ENCODE results near the gene SNX25. TPM values are rescaled to one million over a fixed set of nuclear protein-coding genes. Genes with fewer than 3 reads are reported as not detected.

Gene SNX25
- total and polyA plus RNA-seq, 2 of the 13 experiments (the other 11 are each of a cell fraction or from before 2014, with no cell fraction given): 23.4 to 23.5 TPM

GRCh38 chr4:185203486-185204237, 5.7 kb upstream of the SNX25 start, which contains the start of gene CFAP97 (continued):
- no peak for TF ChIP-seq HNF1A (IDR thresholded peaks at IDR 0.05; ENCODE audit: low read depth)
- no peak for TF ChIP-seq HNF1A (CRISPR knock-in tag; IDR thresholded peaks at IDR 0.05; ENCODE audit: borderline replicate concordance)
- TF ChIP-seq ZSCAN29 (CRISPR knock-in tag; conservative IDR thresholded peaks at IDR 0.05): no peak
- no peak for TF ChIP-seq MBNL3 (CRISPR knock-in tag; conservative IDR thresholded peaks at IDR 0.05)
- no peak for TF ChIP-seq PHB2 (IDR thresholded peaks at IDR 0.05; ENCODE audit: partially characterized antibody)
- no peak for TF ChIP-seq NFIB (CRISPR knock-in tag; IDR thresholded peaks at IDR 0.05; ENCODE audit: borderline replicate concordance)
- TF ChIP-seq ZNF547 (CRISPR knock-in tag; IDR thresholded peaks at IDR 0.05): 0 out of 2 replicates have a peak, but pooled peaks have one; percentile 76
- no peak; the same call in 1 of the 2 replicates for TF ChIP-seq HES4 (CRISPR knock-in tag; IDR thresholded peaks at IDR 0.05; ENCODE audit: borderline replicate concordance)
- TF ChIP-seq ZNF792 (CRISPR knock-in tag; IDR thresholded peaks at IDR 0.05): no peak; the same call in 1 of the 2 replicates
- TF ChIP-seq RFXAP (CRISPR knock-in tag; IDR thresholded peaks at IDR 0.05; ENCODE audit: borderline replicate concordance): peak; percentile 77; the same call in 1 of the 2 replicates
- TF ChIP-seq ZKSCAN1 (IDR thresholded peaks at IDR 0.05; ENCODE audit: low read length): no peak
- no peak for TF ChIP-seq SSRP1 (CRISPR knock-in tag; IDR thresholded peaks at IDR 0.05)
- TF ChIP-seq TBL1XR1 (IDR thresholded peaks at IDR 0.05; ENCODE audit: borderline replicate concordance, low read length, partially characterized antibody): no peak
- TF ChIP-seq ZNF737 (CRISPR knock-in tag; IDR thresholded peaks at IDR 0.05; ENCODE audit: borderline replicate concordance): 0 out of 2 replicates have a peak, but pooled peaks have one; percentile 44
- TF ChIP-seq ZNF224 (CRISPR knock-in tag; IDR thresholded peaks at IDR 0.05): no peak
- TF ChIP-seq MTERF4 (CRISPR knock-in tag; IDR thresholded peaks at IDR 0.05): no peak
- TF ChIP-seq SRY (CRISPR knock-in tag; IDR thresholded peaks at IDR 0.05): no peak; the same call in 1 of the 2 replicates
- TF ChIP-seq MAFG (CRISPR knock-in tag; IDR thresholded peaks at IDR 0.05): no peak
- no peak for TF ChIP-seq MBD4 (IDR thresholded peaks at IDR 0.05; ENCODE audit: borderline replicate concordance, low read length)
- TF ChIP-seq ZNF331 (CRISPR knock-in tag; IDR thresholded peaks at IDR 0.05): no peak
